ENCODE results near the gene CDK16. TPM values are rescaled to one million over a fixed set of nuclear protein-coding genes. Genes with fewer than 3 reads are reported as not detected.

CDK16 gene
- total and polyA plus RNA-seq, 2 donors (not counting 1 experiment from before 2014, with no cell fraction given) = 57.6 to 104 TPM

DNA sequence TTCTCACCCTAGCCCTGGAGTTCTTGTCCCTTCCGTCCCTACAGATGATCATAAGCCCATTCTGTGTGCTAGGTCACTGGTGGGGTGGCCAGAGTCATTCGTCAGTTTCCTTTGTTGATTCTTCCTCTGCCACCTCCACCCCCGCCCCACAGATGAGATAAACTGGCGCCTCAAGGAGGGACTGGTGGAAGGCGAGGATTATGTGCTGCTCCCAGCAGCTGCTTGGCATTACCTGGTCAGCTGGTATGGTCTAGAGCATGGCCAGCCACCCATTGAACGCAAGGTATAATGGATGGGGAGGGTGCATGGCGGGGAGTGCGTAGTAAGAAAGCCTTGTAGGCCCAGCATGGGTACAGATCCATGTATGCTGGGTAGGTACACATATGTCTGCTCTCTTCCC lies 20.7 kb downstream of the CDK16 start:
- no peak overlapping the region for H2AFZ ChIP-seq (ENCODE audit: low read length)
- H3K9me3 ChIP-seq (ENCODE audit: control insufficient read depth, insufficient read depth, low read depth, low read length) = no peaks in the 10 kb centered on the region
- no peaks in the 10 kb centered on the region for H3K27me3 ChIP-seq (ENCODE audit: control insufficient read depth, insufficient read depth, low read length)
- H4K20me1 ChIP-seq (ENCODE audit: control insufficient read depth, extremely low read depth, insufficient read depth, low read length) = no peaks in the 10 kb centered on the region
- peaks cover 32% of the 10 kb centered on the region for H3K79me2 ChIP-seq (ENCODE audit: control insufficient read depth, insufficient read depth, low read length)
- H3K4me2 ChIP-seq (ENCODE audit: extremely low read depth, insufficient read depth, low read length) = no peak overlapping the region
- no peak overlapping the region for H3K9ac ChIP-seq (ENCODE audit: insufficient read depth, low read length)
- no peak for TF ChIP-seq EZH2 (IDR thresholded peaks at IDR 0.05; ENCODE audit: low read length, missing control alignments)
- TF ChIP-seq, protein P1, sequence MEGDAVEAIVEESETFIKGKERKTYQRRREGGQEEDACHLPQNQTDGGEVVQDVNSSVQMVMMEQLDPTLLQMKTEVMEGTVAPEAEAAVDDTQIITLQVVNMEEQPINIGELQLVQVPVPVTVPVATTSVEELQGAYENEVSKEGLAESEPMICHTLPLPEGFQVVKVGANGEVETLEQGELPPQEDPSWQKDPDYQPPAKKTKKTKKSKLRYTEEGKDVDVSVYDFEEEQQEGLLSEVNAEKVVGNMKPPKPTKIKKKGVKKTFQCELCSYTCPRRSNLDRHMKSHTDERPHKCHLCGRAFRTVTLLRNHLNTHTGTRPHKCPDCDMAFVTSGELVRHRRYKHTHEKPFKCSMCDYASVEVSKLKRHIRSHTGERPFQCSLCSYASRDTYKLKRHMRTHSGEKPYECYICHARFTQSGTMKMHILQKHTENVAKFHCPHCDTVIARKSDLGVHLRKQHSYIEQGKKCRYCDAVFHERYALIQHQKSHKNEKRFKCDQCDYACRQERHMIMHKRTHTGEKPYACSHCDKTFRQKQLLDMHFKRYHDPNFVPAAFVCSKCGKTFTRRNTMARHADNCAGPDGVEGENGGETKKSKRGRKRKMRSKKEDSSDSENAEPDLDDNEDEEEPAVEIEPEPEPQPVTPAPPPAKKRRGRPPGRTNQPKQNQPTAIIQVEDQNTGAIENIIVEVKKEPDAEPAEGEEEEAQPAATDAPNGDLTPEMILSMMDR (conservative IDR thresholded peaks at IDR 0.05 in 1 of 2, IDR thresholded peaks at IDR 0.05 in 1 of 2; ENCODE audit: low read depth in 1 of 2, low read length in 2 of 2) = no peak
- no peaks in the 10 kb centered on the region for H3K4me1 ChIP-seq (ENCODE audit: control insufficient read depth, extremely low read depth, insufficient read depth, low read length)
- DNase-seq (ENCODE audit: low read depth in 2 of 2) = no peak
- no peak overlapping the region for H3K27ac ChIP-seq (ENCODE audit: insufficient read depth, low read length)
- H3K4me3 ChIP-seq (replicated peaks in 1 of 4; ENCODE audit: control extremely low read depth in 1 of 4, insufficient read depth in 1 of 4, low read depth in 3 of 4, low read length in 4 of 4) = no peak overlapping the region
- peaks cover 5% of the 10 kb centered on the region for H3K36me3 ChIP-seq (ENCODE audit: control insufficient read depth, insufficient read depth, low read length)

DNA sequence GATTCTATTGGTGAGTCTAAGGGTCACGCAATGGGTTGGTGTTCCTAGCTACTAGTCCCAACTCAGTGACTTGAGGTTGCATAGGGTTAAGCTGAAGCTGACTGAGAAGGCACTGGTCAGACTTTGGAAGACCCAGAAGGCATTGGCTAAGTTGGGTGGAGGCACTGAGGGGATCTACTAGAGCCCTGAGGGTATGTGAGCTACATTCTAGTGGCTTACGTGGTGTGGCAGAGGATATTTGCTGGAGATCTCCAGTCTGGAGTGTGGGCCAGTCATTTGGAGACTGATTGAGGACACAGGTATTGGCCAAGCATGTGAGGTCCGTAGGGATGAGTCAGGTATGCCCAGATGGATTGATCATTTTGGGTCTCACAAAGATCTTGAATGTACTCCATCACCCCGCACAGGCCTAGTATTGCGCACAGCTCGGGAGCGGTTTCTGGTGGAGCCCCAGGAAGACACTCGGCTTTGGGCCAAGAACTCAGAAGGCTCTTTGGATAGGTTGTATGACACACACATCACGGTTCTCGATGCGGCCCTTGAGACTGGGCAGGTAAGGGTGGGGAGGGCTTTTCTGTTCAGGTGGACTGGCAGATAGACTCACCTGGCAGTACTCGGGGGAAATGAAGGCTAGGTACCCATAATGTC lies 21.5 kb downstream of the CDK16 start:
- Histone ChIP-seq H3K4me3 (replicated peaks in 1 of 4; ENCODE audit: control extremely low read depth in 1 of 4, insufficient read depth in 1 of 4, low read depth in 3 of 4, low read length in 4 of 4) (no peak overlapping the region), H2AFZ (ENCODE audit: low read length) (no peak overlapping the region), H3K27ac (ENCODE audit: insufficient read depth, low read length) (no peak overlapping the region), H3K4me2 (ENCODE audit: extremely low read depth, insufficient read depth, low read length) (no peak overlapping the region), H3K79me2 (ENCODE audit: control insufficient read depth, insufficient read depth, low read length) (peaks cover 25% of the 10 kb centered on the region), H3K9ac (ENCODE audit: insufficient read depth, low read length) (no peak overlapping the region), H3K27me3 (ENCODE audit: control insufficient read depth, insufficient read depth, low read length) (no peaks in the 10 kb centered on the region), H3K36me3 (ENCODE audit: control insufficient read depth, insufficient read depth, low read length) (peaks cover 7% of the 10 kb centered on the region), H4K20me1 (ENCODE audit: control insufficient read depth, extremely low read depth, insufficient read depth, low read length) (no peaks in the 10 kb centered on the region), H3K9me3 (ENCODE audit: control insufficient read depth, insufficient read depth, low read depth, low read length) (no peaks in the 10 kb centered on the region), H3K4me1 (ENCODE audit: control insufficient read depth, extremely low read depth, insufficient read depth, low read length) (no peaks in the 10 kb centered on the region)
- TF ChIP-seq, protein P1 (conservative IDR thresholded peaks at IDR 0.05 in 1 of 2, IDR thresholded peaks at IDR 0.05 in 1 of 2; ENCODE audit: low read depth in 1 of 2, low read length in 2 of 2) = no peak
- TF ChIP-seq EZH2 (IDR thresholded peaks at IDR 0.05; ENCODE audit: low read length, missing control alignments) = no peak
- no peak for DNase-seq (ENCODE audit: low read depth in 2 of 2)

DNA sequence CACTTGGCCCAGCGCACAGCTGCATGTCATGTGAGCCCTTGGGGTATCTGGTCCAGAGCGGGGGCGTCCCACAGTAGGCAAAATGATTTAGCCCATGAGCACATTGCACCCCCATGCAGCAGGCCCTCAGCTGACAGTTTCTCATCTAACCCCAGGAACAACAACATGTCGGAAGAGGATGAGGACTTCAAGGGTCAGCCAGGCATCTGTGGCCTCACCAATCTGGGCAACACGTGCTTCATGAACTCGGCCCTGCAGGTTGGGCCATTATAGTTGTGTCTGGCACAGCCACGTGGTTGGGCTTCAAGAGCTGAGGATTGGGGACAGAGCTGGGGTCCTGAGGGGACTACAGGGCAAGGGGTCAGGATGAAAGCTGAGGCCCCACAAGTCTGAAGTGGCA lies 22.1 kb downstream of the CDK16 start:
- no peak overlapping the region for H3K4me2 ChIP-seq (ENCODE audit: extremely low read depth, insufficient read depth, low read length)
- no peaks in the 10 kb centered on the region for H4K20me1 ChIP-seq (ENCODE audit: control insufficient read depth, extremely low read depth, insufficient read depth, low read length)
- H3K9me3 ChIP-seq (ENCODE audit: control insufficient read depth, insufficient read depth, low read depth, low read length) = no peaks in the 10 kb centered on the region

More for the DNA sequence above, 22.1 kb downstream of the CDK16 start:
- Histone ChIP-seq H3K4me1 (ENCODE audit: control insufficient read depth, extremely low read depth, insufficient read depth, low read length) (no peaks in the 10 kb centered on the region), H2AFZ (ENCODE audit: low read length) (no peak overlapping the region), H3K9ac (ENCODE audit: insufficient read depth, low read length) (no peak overlapping the region), H3K36me3 (ENCODE audit: control insufficient read depth, insufficient read depth, low read length) (peaks cover 7% of the 10 kb centered on the region), H3K79me2 (ENCODE audit: control insufficient read depth, insufficient read depth, low read length) (peaks cover 19% of the 10 kb centered on the region), H3K27ac (ENCODE audit: insufficient read depth, low read length) (no peak overlapping the region), H3K4me3 (replicated peaks in 1 of 4; ENCODE audit: control extremely low read depth in 1 of 4, insufficient read depth in 1 of 4, low read depth in 3 of 4, low read length in 4 of 4) (no peak overlapping the region), H3K27me3 (ENCODE audit: control insufficient read depth, insufficient read depth, low read length) (no peaks in the 10 kb centered on the region)
- TF ChIP-seq EZH2 (IDR thresholded peaks at IDR 0.05; ENCODE audit: low read length, missing control alignments) = no peak
- TF ChIP-seq, protein P1 (conservative IDR thresholded peaks at IDR 0.05 in 1 of 2, IDR thresholded peaks at IDR 0.05 in 1 of 2; ENCODE audit: low read depth in 1 of 2, low read length in 2 of 2) = no peak
- DNase-seq (ENCODE audit: low read depth in 2 of 2) = no peak
